H54 (cell line): ENCODE data around the gene MORN1.

Experiments used
- DNase-seq: peaks from one replicate; pipeline ENCODE4 v3.0.0; 2011; ENCODE audit warnings: low spot score, mixed read lengths; ENCODE audit not compliant: insufficient read length
- FAIRE-seq: peaks from 3 replicates; lab custom pipeline; 2011; peaks lifted over from hg19 to GRCh38; lab: Jason Lieb, UNC
- POLR2A ChIP-seq: IDR thresholded peaks from 2 replicates; pipeline ENCODE4 v1.6.1; 2011; ENCODE audit warnings: low read depth, mild to moderate bottlenecking, low read length

Gene MORN1

DNA sequence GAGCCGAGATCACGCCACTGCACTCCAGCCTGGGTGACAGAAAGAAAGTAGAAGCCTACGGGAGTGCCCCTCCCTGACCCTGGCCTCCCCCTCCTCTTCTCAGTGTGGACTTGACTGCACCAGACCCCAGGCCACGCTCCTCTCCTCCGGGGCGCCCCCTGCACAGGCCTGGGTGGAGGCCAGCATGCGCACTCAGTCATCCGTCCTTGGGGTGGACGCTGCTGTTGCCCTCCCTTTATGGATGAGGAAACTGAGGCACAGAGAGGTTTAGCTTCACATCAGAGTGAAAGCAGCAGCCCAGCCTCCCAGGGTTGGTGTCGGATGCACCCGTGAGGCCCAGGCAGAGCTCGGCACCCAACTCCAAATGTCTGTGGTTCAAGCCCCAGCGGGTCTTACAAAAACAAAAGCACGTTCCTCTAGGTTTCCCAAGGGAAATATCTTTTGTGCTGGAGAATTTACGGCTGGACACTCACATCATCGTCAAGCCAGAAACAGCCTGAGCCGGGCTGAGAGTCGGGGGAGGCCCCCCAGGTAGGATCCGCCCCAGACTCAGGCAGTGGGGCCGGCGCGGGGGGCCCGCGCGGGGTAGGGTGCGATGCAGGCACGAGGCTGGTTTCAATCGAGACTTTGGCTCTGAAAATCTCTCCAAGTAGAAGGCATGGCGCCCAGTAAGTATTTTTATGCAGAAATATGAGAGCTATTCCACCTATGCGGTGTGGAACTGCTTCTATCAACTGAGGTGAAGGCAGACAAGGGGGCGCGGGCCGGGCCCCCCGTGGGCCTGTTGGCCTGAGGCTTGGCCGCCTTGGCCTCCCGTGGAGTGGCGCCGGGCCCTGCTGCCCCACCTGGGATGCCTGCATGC, 36.6 kb downstream of the MORN1 start:
- TF ChIP-seq POLR2A: no peak
- FAIRE-seq: no peak

DNA sequence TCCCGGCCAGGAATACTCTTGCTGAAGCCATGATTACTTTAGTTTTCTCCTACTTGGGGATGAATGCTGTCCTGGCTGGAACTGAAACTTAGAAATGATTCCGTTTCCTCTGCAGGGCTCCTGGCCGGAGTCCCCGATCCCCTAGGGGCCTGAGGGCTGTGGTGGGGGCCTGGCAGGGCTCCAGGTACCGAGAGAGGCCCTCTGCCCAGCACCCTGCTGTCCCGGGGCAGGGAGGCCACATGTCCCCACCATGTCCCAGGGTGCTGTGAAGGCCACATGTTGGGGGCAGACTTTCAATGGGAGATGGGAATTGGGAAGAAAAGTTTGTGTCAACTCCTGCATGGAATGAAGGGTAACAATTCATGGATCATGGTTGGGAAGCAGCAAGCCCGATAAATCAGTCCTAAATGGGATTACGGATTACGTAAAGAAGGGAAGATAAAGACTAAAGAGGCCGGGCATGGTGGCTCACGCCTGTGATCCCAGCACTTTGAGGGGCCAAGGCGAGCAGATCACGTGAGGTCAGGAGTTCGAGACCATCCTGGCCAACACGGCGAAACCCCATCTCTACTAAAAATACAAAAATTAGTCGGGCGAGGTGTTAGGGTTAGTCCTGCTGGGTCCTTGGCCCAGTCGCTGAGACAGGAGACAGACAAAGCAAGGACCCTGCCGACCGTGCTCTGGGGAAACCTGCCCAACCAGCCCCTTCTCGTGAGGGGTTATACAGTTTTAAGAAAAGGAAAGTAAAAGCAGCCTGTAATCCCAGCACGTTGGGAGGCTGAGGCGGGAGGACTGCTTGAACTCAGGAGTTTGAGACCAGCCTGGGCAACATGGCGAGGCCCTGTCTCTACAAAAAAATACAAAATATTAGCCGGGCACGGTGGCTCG, 37.6 kb downstream of the MORN1 start:
- no peak for FAIRE-seq
- no peak for DNase-seq
- TF ChIP-seq POLR2A: no peak

More for the DNA sequence above, 36.6 kb downstream of the MORN1 start:
- DNase-seq: no peak

DNA sequence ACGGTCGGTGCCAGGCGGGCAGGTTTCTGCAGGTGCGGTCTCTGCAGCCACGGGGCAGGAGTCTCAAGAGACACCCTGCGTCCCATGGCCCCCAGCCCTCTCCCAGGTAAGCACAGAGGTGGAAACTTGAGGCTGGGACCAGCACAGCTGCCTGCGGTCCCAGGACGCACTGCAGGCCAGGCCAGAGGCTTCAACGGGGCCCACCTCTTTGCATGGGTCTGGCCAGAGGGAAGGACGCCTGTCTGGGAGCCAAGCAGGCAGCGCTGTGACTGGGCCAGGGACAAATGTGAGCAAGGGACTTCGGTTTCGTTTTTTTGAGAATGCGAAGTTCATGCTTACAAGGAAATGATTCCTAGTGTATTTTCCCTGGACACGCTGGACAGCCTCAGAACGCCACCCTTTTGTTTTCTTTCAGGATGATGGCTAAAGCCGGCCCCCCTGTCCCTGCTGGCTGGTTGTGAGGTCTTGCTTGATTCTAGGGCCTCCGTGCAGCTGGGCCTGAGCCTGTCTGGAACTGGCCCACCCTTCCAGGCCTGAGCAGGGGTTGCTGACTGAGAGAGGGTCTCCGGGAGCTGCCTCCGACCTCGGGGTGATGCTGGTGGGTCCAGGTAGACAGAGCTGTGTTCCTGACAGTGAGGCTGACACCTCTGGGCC, 38.3 kb downstream of the MORN1 start:
- FAIRE-seq (no peak), DNase-seq (no peak)
- no peak for TF ChIP-seq POLR2A

DNA sequence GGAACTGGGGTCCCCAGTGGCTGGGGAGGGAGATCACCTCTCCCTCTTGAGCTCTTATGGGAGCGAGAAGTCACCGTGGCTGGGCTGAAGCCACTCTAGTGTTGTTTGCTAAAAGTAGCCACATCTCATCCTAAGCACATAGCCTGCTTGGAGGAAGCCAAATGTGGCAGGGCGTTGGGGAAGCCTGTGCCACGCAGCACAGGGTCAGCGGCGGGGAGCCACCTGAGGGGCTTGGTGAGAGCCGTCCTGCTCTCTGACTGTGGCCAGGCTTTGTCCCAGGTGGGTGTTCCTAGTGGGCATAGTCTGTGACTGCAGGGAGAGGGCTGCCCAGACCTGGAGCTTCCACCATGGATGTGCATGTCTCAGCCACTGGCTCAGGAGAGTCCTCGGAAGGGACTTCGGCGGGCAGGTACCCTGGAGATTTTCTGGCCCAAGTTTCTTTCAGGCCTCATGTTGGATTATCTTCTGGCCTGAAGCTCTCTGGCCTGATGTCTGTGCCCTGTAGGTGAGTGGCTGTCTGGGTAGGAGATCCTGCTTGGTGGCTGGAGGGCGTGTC, 38.9 kb downstream of the MORN1 start:
- TF ChIP-seq POLR2A: no peak
- FAIRE-seq: no peak

GRCh38 chr1:2351723-2352122, 39.6 kb downstream of the MORN1 start:
- FAIRE-seq: no peak
- no peak for DNase-seq
- no peak for TF ChIP-seq POLR2A

More for the DNA sequence above, 38.9 kb downstream of the MORN1 start:
- no peak for DNase-seq

DNA sequence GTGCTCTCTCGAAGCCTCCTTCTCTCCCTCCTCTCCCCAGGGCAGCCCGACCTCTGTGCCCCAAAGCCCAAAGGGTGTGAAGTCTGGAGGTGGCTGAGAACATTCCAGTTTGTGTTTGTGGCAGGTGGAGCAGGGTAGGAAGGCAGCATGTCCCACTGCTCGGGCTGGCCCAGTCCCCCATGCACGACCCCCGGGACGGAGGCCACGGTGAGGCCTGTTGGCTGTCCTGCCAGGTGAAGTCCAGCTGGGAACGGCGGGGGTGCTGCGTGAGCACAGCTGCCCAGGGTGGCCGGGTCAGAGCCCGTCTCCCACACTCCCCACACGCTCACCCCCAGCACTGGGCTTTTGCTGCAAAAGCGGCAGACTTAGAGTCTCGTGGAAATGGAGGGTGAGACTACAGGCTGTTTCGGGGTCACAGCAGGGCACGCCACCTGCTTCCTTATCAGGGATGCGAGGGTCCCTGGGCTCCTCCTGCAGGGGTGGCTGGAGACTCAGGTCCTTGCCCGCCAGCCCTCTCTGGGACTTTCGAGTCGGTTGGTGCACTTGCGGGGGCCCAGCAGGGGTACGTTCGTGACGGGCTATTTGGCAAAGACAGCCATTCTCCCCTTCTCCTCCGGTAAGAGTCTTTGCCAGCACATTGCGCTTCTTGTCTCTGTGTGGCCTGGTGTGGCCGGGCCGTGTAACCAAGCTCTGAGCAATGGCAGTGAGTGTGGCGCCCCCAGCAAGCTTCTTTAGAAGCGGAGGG, 40.3 kb downstream of the MORN1 start:
- TF ChIP-seq POLR2A: no peak
- DNase-seq: no peak
- FAIRE-seq: no peak

DNA sequence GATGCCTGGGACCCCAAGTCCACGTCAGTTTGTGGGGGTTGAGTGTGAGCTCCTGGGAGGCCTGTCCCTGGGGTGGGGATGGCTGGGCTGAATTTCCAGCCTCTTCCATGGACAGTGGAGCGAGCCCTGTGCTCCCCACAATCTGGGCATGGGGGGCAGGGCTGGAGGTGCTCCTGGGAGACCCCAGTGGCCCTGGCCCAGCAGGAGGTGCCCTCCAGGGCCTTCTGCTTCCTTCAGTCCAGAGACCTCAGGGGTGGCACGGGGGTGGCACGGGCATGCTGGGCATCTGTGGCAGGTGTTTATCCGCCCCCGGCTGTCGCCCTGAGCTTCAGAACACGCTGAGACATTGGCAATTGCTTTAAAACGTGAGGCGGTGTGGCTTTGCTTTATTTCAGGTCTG, 40.9 kb downstream of the MORN1 start:
- DNase-seq: no peak
- no peak for FAIRE-seq
- TF ChIP-seq POLR2A: no peak

DNA sequence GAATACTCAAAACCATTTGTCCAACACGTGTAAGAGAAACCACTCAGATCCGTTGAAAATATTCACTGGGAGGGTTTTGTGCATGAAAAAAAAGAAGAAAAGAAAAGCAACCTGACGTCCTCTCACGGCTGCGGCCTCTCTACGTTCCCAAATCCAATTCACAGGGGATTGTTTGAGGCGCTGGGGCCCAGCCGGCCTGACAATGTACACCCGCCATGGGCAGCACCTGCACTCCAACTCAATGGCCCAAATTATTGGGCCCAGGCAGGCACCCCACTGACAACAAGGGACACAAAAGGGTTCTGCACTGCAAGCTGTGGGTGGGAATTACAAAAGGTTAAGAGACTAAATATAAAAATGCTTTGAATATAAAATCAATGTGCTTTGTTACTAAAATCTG, 41.5 kb downstream of the MORN1 start:
- TF ChIP-seq POLR2A: no peak
- FAIRE-seq (no peak), DNase-seq (no peak)

- no peak for TF ChIP-seq POLR2A
- FAIRE-seq (no peak), DNase-seq (no peak)
Observed at GRCh38 chr1:2348346-2349325, 42.7 kb downstream of the MORN1 start.

- FAIRE-seq (no peak), DNase-seq (no peak)
- TF ChIP-seq POLR2A: no peak
Observed at GRCh38 chr1:2347896-2348295, 43.5 kb downstream of the MORN1 start.

DNA sequence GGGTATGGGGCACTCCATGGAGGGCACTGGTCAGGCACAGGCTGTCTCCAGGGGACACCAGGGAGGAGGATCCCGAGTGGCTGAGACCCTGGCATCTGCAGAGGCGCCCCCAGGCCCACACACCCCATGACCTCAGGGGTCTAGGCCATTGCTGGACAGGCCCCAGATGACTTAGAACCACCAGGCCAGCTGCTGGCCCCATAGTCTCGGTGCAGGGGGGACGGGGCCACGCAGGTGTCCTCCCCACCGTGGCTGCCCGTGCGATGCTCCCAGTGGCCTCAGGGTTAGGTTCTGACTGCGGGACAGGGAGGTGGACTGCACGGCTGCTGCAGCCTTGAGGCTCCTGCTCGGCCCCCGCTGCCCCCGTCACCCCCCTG, 44.0 kb downstream of the MORN1 start:
- DNase-seq: no peak
- TF ChIP-seq POLR2A: no peak
- no peak for FAIRE-seq

DNA sequence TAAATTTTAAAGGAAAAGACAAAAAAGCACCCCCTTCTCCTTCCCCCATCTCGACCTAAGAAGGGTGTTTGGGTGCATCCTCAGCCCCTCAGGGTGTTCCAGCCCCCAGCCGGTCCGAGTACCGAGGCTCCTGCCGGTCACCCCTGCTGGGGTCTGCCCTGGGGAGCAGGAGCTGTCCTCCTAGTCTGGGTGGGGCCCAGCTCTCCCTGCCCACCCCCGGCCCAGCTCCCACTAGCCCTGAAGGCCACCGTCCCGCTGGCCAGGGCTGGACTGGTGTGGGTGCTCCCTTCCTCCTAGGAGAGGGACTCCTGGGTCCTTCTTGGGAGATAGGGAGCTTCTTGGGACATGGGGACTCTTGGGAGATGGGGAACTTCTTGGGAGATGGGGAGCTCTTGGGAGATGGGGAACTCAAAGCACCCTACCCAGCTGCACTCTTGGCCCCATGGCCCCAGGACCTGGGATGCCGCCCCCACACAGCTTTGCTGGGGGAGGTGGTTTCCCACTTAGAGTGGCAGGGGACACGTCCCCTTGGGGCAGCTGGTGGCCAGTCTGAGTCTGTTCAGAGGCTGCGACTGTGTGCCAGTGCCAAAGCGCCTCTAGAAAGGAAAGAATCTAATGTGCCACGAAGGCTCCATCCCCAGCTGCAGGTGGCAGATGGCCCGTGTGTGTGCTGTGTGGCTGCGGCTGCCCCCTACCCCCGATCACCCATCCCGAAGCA, 44.5 kb downstream of the MORN1 start:
- DNase-seq: no peak
- FAIRE-seq: no peak
- TF ChIP-seq POLR2A: no peak
